Measurements from ENCODE around the gene REV1. TPM values are rescaled to one million over a fixed set of nuclear protein-coding genes. Genes with fewer than 3 reads are reported as not detected.
"Not testable (repeated sequence)": the region's sequence is repeated elsewhere in the genome, so short reads cannot be mapped to it uniquely, and the experiment has no call there.

Gene REV1
- total and polyA plus RNA-seq, 7 donors, result 7.2 to 73.1 (median 41.7) TPM

DNA sequence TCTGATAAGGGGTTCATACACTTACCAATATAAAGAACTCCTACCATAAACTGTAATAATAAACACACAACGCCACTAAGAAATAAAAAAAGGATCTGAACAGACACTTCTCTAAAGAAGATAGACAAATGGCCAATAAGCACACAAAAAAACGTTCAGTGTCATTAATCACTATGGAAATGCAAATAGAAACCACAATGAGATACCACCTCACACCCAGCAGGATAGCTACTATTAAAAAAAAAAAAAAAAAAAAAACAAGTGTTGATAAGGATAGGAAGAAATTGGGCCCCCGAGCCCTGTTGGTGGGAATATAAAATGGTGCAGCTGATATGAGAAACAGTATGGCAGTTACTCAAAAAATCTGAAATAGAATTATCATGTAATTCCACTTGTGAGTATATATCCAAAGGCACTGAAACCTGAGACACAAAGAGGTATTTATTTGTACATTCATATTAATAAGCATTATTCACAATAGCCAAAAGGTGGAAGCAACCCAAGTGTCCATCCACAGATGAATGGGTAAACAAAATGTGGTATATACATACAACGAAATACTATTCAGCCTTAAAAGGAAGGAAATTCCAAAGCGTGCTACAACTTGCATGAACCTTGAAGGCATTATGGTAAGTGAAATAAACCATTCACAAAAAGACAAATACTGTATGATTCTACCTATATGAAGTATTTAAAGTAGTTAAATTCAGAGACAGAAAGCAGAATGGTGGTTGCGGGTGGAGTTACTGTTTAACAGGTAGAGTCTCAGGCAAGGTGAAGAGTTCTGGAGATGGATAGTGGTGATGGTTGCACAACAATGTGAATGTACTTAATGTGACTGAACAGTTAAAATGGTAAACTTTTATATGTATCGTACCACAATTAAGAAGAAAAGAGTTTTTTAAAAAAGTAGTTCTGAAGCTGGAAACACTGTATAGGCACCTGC, 17.9 kb downstream of the REV1 start:
- H3K36me3 ChIP-seq, result no peaks in the 10 kb centered on the region
- DNase-seq, result no peak
- TF ChIP-seq POLR2AphosphoS5 (IDR thresholded peaks at IDR 0.05) (no peak), EP300 (IDR thresholded peaks at IDR 0.05) (no peak), POLR2A (IDR thresholded peaks at IDR 0.05) (no peak)
- TF ChIP-seq, protein P1, sequence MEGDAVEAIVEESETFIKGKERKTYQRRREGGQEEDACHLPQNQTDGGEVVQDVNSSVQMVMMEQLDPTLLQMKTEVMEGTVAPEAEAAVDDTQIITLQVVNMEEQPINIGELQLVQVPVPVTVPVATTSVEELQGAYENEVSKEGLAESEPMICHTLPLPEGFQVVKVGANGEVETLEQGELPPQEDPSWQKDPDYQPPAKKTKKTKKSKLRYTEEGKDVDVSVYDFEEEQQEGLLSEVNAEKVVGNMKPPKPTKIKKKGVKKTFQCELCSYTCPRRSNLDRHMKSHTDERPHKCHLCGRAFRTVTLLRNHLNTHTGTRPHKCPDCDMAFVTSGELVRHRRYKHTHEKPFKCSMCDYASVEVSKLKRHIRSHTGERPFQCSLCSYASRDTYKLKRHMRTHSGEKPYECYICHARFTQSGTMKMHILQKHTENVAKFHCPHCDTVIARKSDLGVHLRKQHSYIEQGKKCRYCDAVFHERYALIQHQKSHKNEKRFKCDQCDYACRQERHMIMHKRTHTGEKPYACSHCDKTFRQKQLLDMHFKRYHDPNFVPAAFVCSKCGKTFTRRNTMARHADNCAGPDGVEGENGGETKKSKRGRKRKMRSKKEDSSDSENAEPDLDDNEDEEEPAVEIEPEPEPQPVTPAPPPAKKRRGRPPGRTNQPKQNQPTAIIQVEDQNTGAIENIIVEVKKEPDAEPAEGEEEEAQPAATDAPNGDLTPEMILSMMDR (IDR thresholded peaks at IDR 0.05), result no peak
- H3K4me1 ChIP-seq, result peaks cover 0 to 57% (median 37%) of the 10 kb centered on the region in 4 donors
- no peak overlapping the region for H3K27ac ChIP-seq
- whole genome bisulfite sequencing, 2 donors, result 65 to 82% methylated on average over 7 of the region's 7 CpGs
- intact Hi-C loops (cut with DNase I), result no loop called here
- H3K4me3 ChIP-seq, result no peak overlapping the region
- H3K9me3 ChIP-seq, result no peaks in the 10 kb centered on the region
- H3K27me3 ChIP-seq, result no peaks in the 10 kb centered on the region

DNA sequence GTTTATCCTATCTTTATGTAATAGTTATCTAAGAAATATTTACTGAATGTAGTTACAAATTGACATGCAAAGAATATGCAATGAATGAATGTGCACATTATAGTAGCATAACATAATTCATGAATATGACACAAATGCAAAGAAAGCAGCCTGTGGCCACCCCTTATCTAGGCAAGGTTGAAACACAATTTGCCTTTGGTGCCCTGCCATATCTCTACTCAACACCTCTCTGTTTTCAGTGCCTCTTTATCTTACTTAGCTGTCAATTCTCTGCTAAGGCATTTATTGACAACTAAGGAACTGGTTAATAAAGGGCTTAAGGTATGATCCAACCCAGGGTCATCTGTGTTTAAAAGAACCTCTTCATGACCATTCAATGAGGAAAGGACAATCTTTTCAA, 18.9 kb downstream of the REV1 start:
- no peaks in the 10 kb centered on the region for H3K36me3 ChIP-seq
- TF ChIP-seq EP300 (IDR thresholded peaks at IDR 0.05) (no peak), POLR2A (IDR thresholded peaks at IDR 0.05) (no peak), POLR2AphosphoS5 (IDR thresholded peaks at IDR 0.05) (no peak)
- TF ChIP-seq, protein P1 (IDR thresholded peaks at IDR 0.05), result no peak
- H3K9me3 ChIP-seq, result no peaks in the 10 kb centered on the region
- peaks cover 0 to 59% (median 39%) of the 10 kb centered on the region in 4 donors for H3K4me1 ChIP-seq
- H3K27me3 ChIP-seq, result no peaks in the 10 kb centered on the region
- no peak overlapping the region for H3K4me3 ChIP-seq
- intact Hi-C loops (cut with DNase I), result no loop called here
- no peak overlapping the region for H3K27ac ChIP-seq
- no peak for DNase-seq

DNA sequence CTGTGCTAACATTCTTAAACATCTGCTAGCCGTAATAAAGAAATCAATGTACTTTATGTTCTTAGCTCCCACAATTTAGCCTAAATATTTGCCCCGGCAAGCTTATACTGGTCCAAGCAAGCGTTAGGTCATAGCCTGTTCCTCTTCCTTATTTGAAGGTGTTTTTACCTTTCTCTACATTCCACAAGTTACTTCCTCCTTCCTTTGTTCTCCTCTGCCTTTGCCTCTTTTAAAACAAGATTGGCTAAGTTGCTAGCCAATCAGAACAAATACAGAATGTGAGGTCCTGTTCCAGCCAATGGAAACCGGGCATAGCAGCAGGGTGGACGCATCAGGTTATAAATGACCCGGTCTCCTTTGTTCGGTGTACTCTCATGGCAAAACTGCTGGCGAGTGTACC, 19.4 kb downstream of the REV1 start:
- H3K27me3 ChIP-seq; H3K9me3 ChIP-seq; intact Hi-C loops (cut with DNase I); DNase-seq; H3K27ac ChIP-seq; H3K4me3 ChIP-seq; H3K36me3 ChIP-seq: not testable (repeated sequence)
- 74 to 88% methylated on average over 8 of the region's 8 CpGs for WGBS, 2 donors
- H3K4me1 ChIP-seq, result peaks cover 0 to 54% (median 37%) of the 10 kb centered on the region in 4 donors

DNA sequence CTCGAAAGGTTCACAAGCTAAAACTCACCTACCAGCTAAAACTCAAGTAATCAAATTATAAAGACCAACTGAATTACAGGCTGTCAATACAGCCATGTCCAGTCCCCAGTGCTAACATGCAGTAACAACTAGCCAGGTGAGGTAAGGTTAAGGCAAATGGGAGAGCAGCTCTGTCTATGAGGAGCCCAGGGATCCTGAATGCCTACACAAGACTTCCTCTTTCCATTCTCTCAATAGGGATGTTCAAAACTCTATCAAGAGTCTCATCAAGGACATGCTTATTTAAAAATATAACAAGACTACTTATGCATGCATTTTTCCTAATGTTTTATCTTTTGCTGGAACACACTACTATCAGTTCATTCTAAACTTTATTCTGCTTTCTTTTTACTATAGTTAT, 20.4 kb downstream of the REV1 start:
- Histone ChIP-seq H3K4me3 (no peak overlapping the region), H3K9me3 (no peaks in the 10 kb centered on the region), H3K27ac (no peak overlapping the region), H3K36me3 (no peaks in the 10 kb centered on the region), H3K4me1 (peaks cover 0 to 45% (median 32%) of the 10 kb centered on the region in 4 donors), H3K27me3 (no peaks in the 10 kb centered on the region)
- intact Hi-C loops (cut with DNase I), result no loop called here
- 94 to 95% methylated on average over 1 of the region's 1 CpG for WGBS, 2 donors
- TF ChIP-seq, protein P1 (IDR thresholded peaks at IDR 0.05), result no peak
- no peak for TF ChIP-seq POLR2AphosphoS5 (IDR thresholded peaks at IDR 0.05)
- no peak for TF ChIP-seq EP300 (IDR thresholded peaks at IDR 0.05)
- no peak for TF ChIP-seq POLR2A (IDR thresholded peaks at IDR 0.05)
- DNase-seq, result no peak

DNA sequence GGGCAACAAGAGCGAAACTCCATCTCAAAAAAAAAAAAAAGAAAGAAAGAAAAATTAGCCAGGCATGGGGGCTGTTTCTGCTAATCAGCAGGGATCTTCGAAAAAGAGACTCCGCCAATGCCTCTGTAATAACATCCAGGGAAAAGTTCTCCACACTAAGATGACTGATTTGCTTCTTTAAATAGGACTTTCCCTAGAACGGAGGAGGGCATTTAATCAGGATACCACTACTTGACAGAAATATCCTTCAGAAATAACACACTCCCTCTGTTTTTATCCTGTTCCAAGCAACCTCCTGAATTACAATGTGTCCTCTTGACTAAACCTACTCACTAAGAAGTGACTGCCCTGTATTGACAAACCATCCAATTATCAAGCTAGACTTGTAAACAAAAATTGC, 21.7 kb downstream of the REV1 start:
- H3K27ac ChIP-seq, result peak overlapping the region in 1 of 4 donors; percentile 22
- no peak overlapping the region for H3K4me3 ChIP-seq
- peaks cover 0 to 32% (median 23%) of the 10 kb centered on the region in 4 donors for H3K4me1 ChIP-seq

More for the DNA sequence above, 21.7 kb downstream of the REV1 start:
- WGBS, 2 donors, result 93 to 95% methylated on average over 4 of the region's 4 CpGs
- DNase-seq, result no peak
- intact Hi-C loops (cut with DNase I), result no loop called here
- TF ChIP-seq POLR2A (IDR thresholded peaks at IDR 0.05) (no peak), EP300 (IDR thresholded peaks at IDR 0.05) (no peak), POLR2AphosphoS5 (IDR thresholded peaks at IDR 0.05) (no peak)
- TF ChIP-seq, protein P1 (IDR thresholded peaks at IDR 0.05), result no peak
- Histone ChIP-seq H3K36me3 (no peaks in the 10 kb centered on the region), H3K27me3 (no peaks in the 10 kb centered on the region), H3K9me3 (no peaks in the 10 kb centered on the region)

Measured in sigmoid colon (tissue), 7 donors.